GM12892 (cell line): ENCODE results near the gene ANKRD10.

Experiments
- POLR2AphosphoS5 ChIP-seq: IDR thresholded peaks from 2 replicates; pipeline ENCODE4 v1.6.1; 2011; ENCODE audit warnings: low read depth, low read length, control low read depth
- TAF1 ChIP-seq: IDR thresholded peaks from 2 replicates; pipeline ENCODE4 v1.6.1; 2011; ENCODE audit warnings: low read depth, mild to moderate bottlenecking, control low read depth, low read length, borderline replicate concordance

GRCh38 chr13:110872034-110872767 lies 42.7 kb downstream of the ANKRD10 start:
- no peak for TF ChIP-seq TAF1
- TF ChIP-seq POLR2AphosphoS5, result no peak
